Measurements from ENCODE around the gene RPL5. TPM values are rescaled to one million over a fixed set of nuclear protein-coding genes. Genes with fewer than 3 reads are reported as not detected.
A peak's percentile ranks its signal among the peaks of the same experiment; 100 is the strongest.

Gene RPL5
- total RNA-seq, 2 experiments from 2014 or later, result 1,530 to 1,539 TPM

GRCh38 chr1:92822879-92823278, 9.0 kb upstream of the RPL5 start:
- peaks cover 4% of the 10 kb centered on the region for H3K27me3 Mint-ChIP-seq
- intact Hi-C loops (cut with micrococcal nuclease), result no loop called here
- no peaks in the 10 kb centered on the region for H3K4me1 Mint-ChIP-seq (ENCODE audit: low read depth)
- H3K9me3 Mint-ChIP-seq, result no peaks in the 10 kb centered on the region
- H3K36me3 Mint-ChIP-seq, result no peaks in the 10 kb centered on the region
- no peak overlapping the region for H3K27ac Mint-ChIP-seq
- H3K4me3 Mint-ChIP-seq, result no peak overlapping the region
- POLR2A ChIA-PET, result no interaction called here
- CTCF ChIA-PET, result no interaction called here
- DNase-seq, result no peak

DNA sequence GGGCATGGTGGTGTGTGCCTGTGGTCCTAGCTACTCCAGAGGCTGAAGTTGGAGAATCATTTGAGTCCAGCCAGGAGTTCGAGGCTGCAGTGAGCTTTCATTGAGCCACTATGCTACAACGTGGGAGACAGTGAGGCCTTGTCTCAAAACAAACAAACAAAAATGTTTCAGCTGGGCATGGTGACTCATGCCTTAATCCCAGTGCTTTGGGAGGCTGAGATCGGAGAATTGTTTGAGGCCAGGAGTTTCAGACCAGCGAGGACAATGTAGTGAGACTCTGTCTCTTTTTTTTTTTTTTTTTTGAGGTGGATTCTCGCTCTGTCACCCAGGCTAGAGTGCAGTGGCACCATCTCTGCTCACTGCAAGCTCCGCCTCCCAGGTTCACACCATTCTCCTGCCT, 5.0 kb upstream of the RPL5 start:
- Mint-ChIP-seq H3K9me3 (no peaks in the 10 kb centered on the region), H3K27me3 (peaks cover under 1% of the 10 kb centered on the region), H3K36me3 (peaks cover under 1% of the 10 kb centered on the region), H3K4me3 (no peak overlapping the region), H3K4me1 (ENCODE audit: low read depth) (no peaks in the 10 kb centered on the region), H3K27ac (no peak overlapping the region)
- POLR2A ChIA-PET, result no interaction called here
- CTCF ChIA-PET, result interaction anchor here (2.3 kb wide), 1 partner anchor 167 kb away, joined by 4 read pairs; no protein-coding TSS in a partner anchor
- intact Hi-C loops (cut with micrococcal nuclease), result no loop called here
- no peak for DNase-seq

DNA sequence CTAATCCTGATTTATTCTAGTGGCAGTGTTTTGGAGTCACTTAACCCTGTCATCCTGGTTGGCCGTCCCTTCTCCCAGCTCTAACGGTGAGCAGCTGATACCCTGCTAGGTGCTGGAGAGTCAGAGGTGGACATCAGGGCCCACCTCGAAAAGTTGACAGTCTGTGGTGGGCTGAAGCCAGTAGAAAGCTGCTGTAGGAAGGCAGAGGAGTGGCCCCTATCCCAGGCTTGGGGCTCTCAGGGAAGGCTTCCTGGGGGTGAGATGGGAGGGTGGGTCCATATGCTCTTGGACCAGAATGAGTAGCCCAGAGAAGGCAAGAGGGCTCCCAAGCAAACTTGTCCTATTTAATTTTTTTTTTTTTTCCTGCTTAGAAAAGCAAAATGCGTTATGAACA, 475 bp upstream of the RPL5 start:
- Mint-ChIP-seq H3K36me3 (peaks cover 47% of the 10 kb centered on the region), H3K9me3 (no peaks in the 10 kb centered on the region), H3K4me3 (peak overlapping the region; percentile 100), H3K27ac (no peak overlapping the region), H3K27me3 (peaks cover 3% of the 10 kb centered on the region), H3K4me1 (ENCODE audit: low read depth) (peaks cover 34% of the 10 kb centered on the region)
- DNase-seq, result no peak
- CTCF ChIA-PET, result interaction anchor here (0.7 to 2.4 kb wide), 18 partner anchors 11 to 231 kb away, joined by 3 to 21 read pairs (median 6); partner anchors contain the start of gene DIPK1A
- intact Hi-C loops (cut with micrococcal nuclease), result loop anchor here (1.0 to 10.0 kb wide), 5 partner anchors 247 to 1046 kb away; partner anchors contain the start of genes CCDC18, DNTTIP2, DR1 and GFI1
- POLR2A ChIA-PET, result interaction anchor here (0.6 to 2.1 kb wide), 13 partner anchors 12 to 532 kb away, joined by 3 to 29 read pairs (median 7); partner anchors contain the start of genes DIPK1A, GFI1 and MTF2

DNA sequence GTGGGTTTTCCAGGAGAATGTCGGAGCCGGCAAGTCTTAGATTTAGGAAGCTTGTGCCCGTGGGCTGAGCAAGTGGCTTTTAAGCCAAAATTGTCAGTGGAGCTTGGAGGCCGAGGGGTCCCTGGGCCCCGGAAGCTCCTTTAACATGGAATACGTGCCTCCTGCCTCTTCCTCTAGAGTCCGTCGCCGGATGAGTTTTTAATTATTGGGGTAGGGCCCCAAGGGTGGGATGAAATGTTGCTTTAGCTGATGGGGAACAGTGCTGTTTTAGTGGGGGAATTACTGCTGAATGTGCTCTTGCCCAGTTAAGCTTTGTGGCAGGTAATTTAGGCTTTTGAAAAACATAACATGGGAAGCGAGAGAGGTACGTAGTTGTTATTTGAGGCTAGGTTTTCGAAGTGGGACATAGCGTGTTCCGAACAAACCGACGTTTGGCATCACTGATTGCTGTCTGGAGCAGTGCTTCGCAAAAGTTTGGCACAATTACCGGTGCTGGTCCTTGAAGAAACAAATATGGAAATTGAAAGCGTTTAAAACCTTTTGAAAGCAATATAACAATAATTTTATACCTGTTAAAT, 786 bp downstream of the RPL5 start:
- POLR2A ChIA-PET, result interaction anchor here (0.6 to 2.1 kb wide), 14 partner anchors 10 to 533 kb away, joined by 3 to 29 read pairs (median 6); partner anchors contain the start of genes DIPK1A, GFI1 and MTF2
- H3K4me3 Mint-ChIP-seq, result peak overlapping the region; percentile 100
- no peak for DNase-seq
- intact Hi-C loops (cut with micrococcal nuclease), result loop anchor here (1.0 to 10.0 kb wide), 8 partner anchors 48 to 1045 kb away; partner anchors contain the start of genes DNTTIP2, DR1, GFI1 and GLMN
- peaks cover 46% of the 10 kb centered on the region for H3K4me1 Mint-ChIP-seq (ENCODE audit: low read depth)
- CTCF ChIA-PET, result interaction anchor here (0.7 to 2.4 kb wide), 19 partner anchors 10 to 522 kb away, joined by 3 to 21 read pairs (median 4); partner anchors contain the start of genes DIPK1A and GFI1
- peak overlapping the region; percentile 95 for H3K27ac Mint-ChIP-seq
- H3K36me3 Mint-ChIP-seq, result peaks cover 59% of the 10 kb centered on the region
- H3K9me3 Mint-ChIP-seq, result no peaks in the 10 kb centered on the region
- H3K27me3 Mint-ChIP-seq, result peaks cover 3% of the 10 kb centered on the region

DNA sequence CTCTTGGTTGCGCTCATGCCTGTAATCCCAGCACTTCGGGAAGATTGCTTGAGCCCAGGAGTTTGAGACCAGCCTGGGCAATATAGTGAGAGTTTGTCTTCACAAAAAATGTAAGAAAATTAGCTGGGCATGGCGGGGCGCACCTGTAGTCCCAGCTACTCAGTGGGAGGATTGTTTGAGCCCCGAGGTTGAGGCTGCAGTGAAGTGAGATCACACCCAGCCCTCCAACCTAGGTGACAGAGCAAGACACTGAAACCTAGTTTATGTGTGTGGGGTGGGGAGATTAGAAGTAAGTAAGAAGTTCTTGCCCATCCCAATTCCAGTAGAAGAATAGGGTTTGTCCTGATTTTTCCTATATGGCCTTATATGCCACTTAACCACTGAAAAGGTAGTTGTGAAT, 2.0 kb downstream of the RPL5 start:
- peaks cover 71% of the 10 kb centered on the region for H3K36me3 Mint-ChIP-seq
- intact Hi-C loops (cut with micrococcal nuclease), result loop anchor here (5.0 to 10.0 kb wide), 4 partner anchors 249 to 1043 kb away; partner anchors contain the start of genes DNTTIP2, DR1 and GFI1
- ChIA-PET CTCF (interaction anchor here (0.6 to 1.6 kb wide), 5 partner anchors 85 to 1856 kb away, joined by 3 to 4 read pairs (median 3); no protein-coding TSS in a partner anchor), POLR2A (interaction anchor here (0.7 to 1.3 kb wide), 2 partner anchors 9 to 127 kb away, joined by 3 to 5 read pairs; no protein-coding TSS in a partner anchor)
- peak overlapping the region; percentile 100 for H3K4me3 Mint-ChIP-seq
- peak overlapping the region; percentile 95 for H3K27ac Mint-ChIP-seq
- H3K27me3 Mint-ChIP-seq, result peaks cover 3% of the 10 kb centered on the region
- no peaks in the 10 kb centered on the region for H3K9me3 Mint-ChIP-seq
- peak; percentile 37 for DNase-seq
- H3K4me1 Mint-ChIP-seq (ENCODE audit: low read depth), result peaks cover 58% of the 10 kb centered on the region

- peaks cover 79% of the 10 kb centered on the region for H3K36me3 Mint-ChIP-seq
- intact Hi-C loops (cut with micrococcal nuclease), result loop anchor here (5.0 to 10.0 kb wide), 4 partner anchors 250 to 1043 kb away; partner anchors contain the start of genes DNTTIP2, DR1 and GFI1
- peaks cover 65% of the 10 kb centered on the region for H3K4me1 Mint-ChIP-seq (ENCODE audit: low read depth)
- peak overlapping the region; percentile 95 for H3K27ac Mint-ChIP-seq
- POLR2A ChIA-PET, result interaction anchor here (0.7 to 1.3 kb wide), 4 partner anchors 8 to 248 kb away, joined by 3 to 5 read pairs (median 3); partner anchors contain the start of gene DIPK1A
- H3K4me3 Mint-ChIP-seq, result peak overlapping the region; percentile 100
- H3K9me3 Mint-ChIP-seq, result no peaks in the 10 kb centered on the region
- CTCF ChIA-PET, result interaction anchor here (0.7 to 1.6 kb wide), 5 partner anchors 86 to 160 kb away, joined by 3 to 4 read pairs (median 3); partner anchors contain the start of gene DIPK1A
- peaks cover 3% of the 10 kb centered on the region for H3K27me3 Mint-ChIP-seq
- DNase-seq, result no peak
These were observed 2.8 kb downstream of the RPL5 start for GRCh38 chr1:92834617-92835016.

GRCh38 chr1:92837062-92837461, 5.2 kb downstream of the RPL5 start:
- Mint-ChIP-seq H3K4me3 (peak overlapping the region; percentile 38), H3K27me3 (no peaks in the 10 kb centered on the region), H3K27ac (peak overlapping the region; percentile 95), H3K9me3 (no peaks in the 10 kb centered on the region), H3K4me1 (ENCODE audit: low read depth) (peaks cover 79% of the 10 kb centered on the region), H3K36me3 (peaks cover 96% of the 10 kb centered on the region)
- CTCF ChIA-PET, result interaction anchor here (1.1 to 2.4 kb wide), 4 partner anchors 18 to 193 kb away, joined by 3 to 13 read pairs (median 8); no protein-coding TSS in a partner anchor
- no peak for DNase-seq
- intact Hi-C loops (cut with micrococcal nuclease), result loop anchor here (10.0 kb wide), 2 partner anchors 252 to 352 kb away; partner anchors contain the start of gene GFI1
- POLR2A ChIA-PET, result interaction anchor here (1.6 kb wide), 1 partner anchor 144 kb away, joined by 5 read pairs; no protein-coding TSS in a partner anchor

GRCh38 chr1:92838519-92838918, 6.7 kb downstream of the RPL5 start:
- peaks cover 91% of the 10 kb centered on the region for H3K36me3 Mint-ChIP-seq
- H3K27ac Mint-ChIP-seq, result peak overlapping the region; percentile 95
- H3K4me1 Mint-ChIP-seq (ENCODE audit: low read depth), result peaks cover 74% of the 10 kb centered on the region
- ChIA-PET CTCF (interaction anchor here (1.6 to 2.4 kb wide), 4 partner anchors 20 to 156 kb away, joined by 4 to 13 read pairs (median 8); no protein-coding TSS in a partner anchor), POLR2A (interaction anchor here (0.6 to 1.4 kb wide), 5 partner anchors 11 to 1335 kb away, joined by 3 to 4 read pairs (median 3); no protein-coding TSS in a partner anchor)
- no peak overlapping the region for H3K4me3 Mint-ChIP-seq
- intact Hi-C loops (cut with micrococcal nuclease), result loop anchor here (10.0 kb wide), 2 partner anchors 254 to 354 kb away; partner anchors contain the start of gene GFI1
- no peaks in the 10 kb centered on the region for H3K9me3 Mint-ChIP-seq
- H3K27me3 Mint-ChIP-seq, result no peaks in the 10 kb centered on the region
- DNase-seq, result no peak

DNA sequence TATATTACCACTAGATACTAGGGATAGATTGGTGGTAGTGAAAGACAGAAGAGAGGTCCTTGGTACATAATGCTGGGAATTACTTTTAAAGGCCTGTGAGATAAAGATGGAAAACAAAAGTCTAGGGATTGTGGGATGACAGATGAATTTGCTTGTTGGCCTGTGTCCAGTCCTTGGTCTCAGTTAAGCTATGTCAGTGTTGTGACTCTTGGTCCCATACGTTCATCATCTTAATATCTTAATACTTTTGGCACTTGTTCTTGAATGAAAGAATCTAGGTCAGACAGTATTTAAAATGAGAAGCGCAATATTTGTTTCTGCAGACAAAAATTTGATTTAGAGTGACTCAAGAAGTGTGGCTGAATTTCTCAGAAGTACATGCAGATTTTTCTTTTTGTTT, 7.6 kb downstream of the RPL5 start:
- ChIA-PET CTCF (interaction anchor here (1.1 to 1.9 kb wide), 2 partner anchors 90 to 155 kb away, joined by 4 to 5 read pairs; no protein-coding TSS in a partner anchor), POLR2A (interaction anchor here (0.6 to 1.0 kb wide), 4 partner anchors 74 to 365 kb away, joined by 3 to 5 read pairs (median 3); no protein-coding TSS in a partner anchor)
- intact Hi-C loops (cut with micrococcal nuclease), result loop anchor here (10.0 kb wide), 2 partner anchors 255 to 355 kb away; partner anchors contain the start of gene GFI1
- peak overlapping the region; percentile 76 for H3K27ac Mint-ChIP-seq
- peaks cover 64% of the 10 kb centered on the region for H3K4me1 Mint-ChIP-seq (ENCODE audit: low read depth)
- DNase-seq, result no peak
- no peaks in the 10 kb centered on the region for H3K9me3 Mint-ChIP-seq
- no peaks in the 10 kb centered on the region for H3K27me3 Mint-ChIP-seq
- peaks cover 91% of the 10 kb centered on the region for H3K36me3 Mint-ChIP-seq
- no peak overlapping the region for H3K4me3 Mint-ChIP-seq

DNA sequence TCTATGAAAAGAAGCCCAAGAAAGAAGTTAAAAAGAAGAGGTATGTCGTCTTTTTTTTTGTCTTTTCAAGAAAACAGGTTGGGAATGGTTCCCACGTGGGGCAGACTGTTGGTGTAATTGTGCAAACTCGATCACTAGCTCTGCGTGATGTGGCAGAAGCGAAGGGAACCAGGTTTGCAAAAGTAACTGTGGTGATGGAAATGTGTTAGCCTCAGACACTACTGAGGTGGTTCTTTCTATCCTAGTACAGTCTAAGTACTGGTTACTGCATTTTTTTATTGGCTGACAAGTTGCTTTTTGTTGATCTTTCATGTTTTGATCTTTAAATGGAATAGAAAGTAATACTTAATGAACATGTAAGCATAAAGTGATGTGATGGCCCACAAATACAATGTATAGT, 8.8 kb downstream of the RPL5 start:
- intact Hi-C loops (cut with micrococcal nuclease), result no loop called here
- CTCF ChIA-PET, result interaction anchor here (1.2 kb wide), 1 partner anchor 23 kb away, joined by 3 read pairs; no protein-coding TSS in a partner anchor
- no peak overlapping the region for H3K27ac Mint-ChIP-seq
- POLR2A ChIA-PET, result interaction anchor here (1.0 kb wide), 1 partner anchor 135 kb away, joined by 3 read pairs; no protein-coding TSS in a partner anchor
- H3K4me1 Mint-ChIP-seq (ENCODE audit: low read depth), result peaks cover 53% of the 10 kb centered on the region
- no peak for DNase-seq
- H3K9me3 Mint-ChIP-seq, result no peaks in the 10 kb centered on the region
- H3K4me3 Mint-ChIP-seq, result no peak overlapping the region
- H3K27me3 Mint-ChIP-seq, result no peaks in the 10 kb centered on the region
- H3K36me3 Mint-ChIP-seq, result peaks cover 80% of the 10 kb centered on the region

Data from activated CD4-positive, alpha-beta memory T cell treated with anti-CD3 and anti-CD28 coated beads for 36 hours (primary cell).